H9 (cell line): ENCODE data around the gene HCRTR1. TPM values are rescaled to one million over a fixed set of nuclear protein-coding genes. Genes with fewer than 3 reads are reported as not detected.

Experiments
- DNase-seq: peaks from one replicate; pipeline ENCODE4 v3.0.0-alpha.2; 2017
- H2AFZ ChIP-seq: one replicate; pipeline ENCODE4 v1.6.1; 2013; ENCODE audit warnings: mild to moderate bottlenecking, low read length, control low read depth, moderate library complexity
- H2AK5ac ChIP-seq: 2 replicates; pipeline ENCODE4 v1.6.1; 2013; ENCODE audit warnings: low read length, control low read depth, mixed read lengths; ENCODE audit not compliant: insufficient read length
- H2BK120ac ChIP-seq: one replicate; pipeline ENCODE4 v1.6.1; 2013; ENCODE audit warnings: low read depth, mild to moderate bottlenecking, low read length, control low read depth, inconsistent platforms; ENCODE audit not compliant: poor library complexity, severe bottlenecking
- H2BK12ac ChIP-seq: 2 replicates; pipeline ENCODE4 v1.6.1; 2013; ENCODE audit warnings: low read length, control low read depth, mixed read lengths, low read depth; ENCODE audit not compliant: insufficient read length
- H2BK15ac ChIP-seq: 2 replicates; pipeline ENCODE4 v1.6.1; 2013; ENCODE audit warnings: low read depth, low read length, control low read depth
- H2BK20ac ChIP-seq: one replicate; pipeline ENCODE4 v1.6.1; 2013; ENCODE audit warnings: low read depth, mild to moderate bottlenecking, low read length, control low read depth, inconsistent platforms; ENCODE audit not compliant: poor library complexity, severe bottlenecking
- H2BK5ac ChIP-seq: 2 replicates; pipeline ENCODE4 v1.6.1; 2013; ENCODE audit warnings: low read length, control low read depth, mixed read lengths; ENCODE audit not compliant: insufficient read length
- H3K14ac ChIP-seq: 2 replicates; pipeline ENCODE4 v1.6.1; 2013; ENCODE audit warnings: low read length, control low read depth; ENCODE audit not compliant: insufficient read depth
- H3K18ac ChIP-seq: 2 replicates; pipeline ENCODE4 v1.6.1; 2013; ENCODE audit warnings: low read depth, mild to moderate bottlenecking, mixed read lengths, low read length, control low read depth; ENCODE audit not compliant: insufficient read length
- H3K23ac ChIP-seq: 2 replicates; pipeline ENCODE4 v1.6.1; 2013; ENCODE audit warnings: low read length, control low read depth, mixed read lengths, low read depth; ENCODE audit not compliant: insufficient read length
- H3K23me2 ChIP-seq: 2 replicates; pipeline ENCODE4 v1.6.1; 2013; ENCODE audit warnings: low read depth, mild to moderate bottlenecking, mixed read lengths, low read length, control low read depth; ENCODE audit not compliant: insufficient read length, poor library complexity, severe bottlenecking
- H3K27ac ChIP-seq: 2 replicates; pipeline ENCODE4 v1.5.1; 2013; ENCODE audit warnings: low read length, control low read depth, mixed read lengths, low read depth; ENCODE audit not compliant: insufficient read length
- H3K27me3 ChIP-seq: 2 replicates; pipeline ENCODE4 v1.6.1; 2013; ENCODE audit warnings: low read length, control low read depth, inconsistent platforms; ENCODE audit not compliant: insufficient read depth
- H3K4ac ChIP-seq: 2 replicates; pipeline ENCODE4 v1.6.1; 2013; ENCODE audit warnings: low read depth, mild to moderate bottlenecking, control low read depth, inconsistent platforms, low read length, moderate library complexity
- H3K4me1 ChIP-seq: 2 replicates; pipeline ENCODE4 v1.6.1; 2013; ENCODE audit warnings: low read length, control low read depth, inconsistent platforms; ENCODE audit not compliant: insufficient read depth
- H3K4me2 ChIP-seq: 2 replicates; pipeline ENCODE4 v1.6.1; 2013; ENCODE audit warnings: low read length, control low read depth, mixed read lengths; ENCODE audit not compliant: insufficient read length, insufficient read depth
- H3K56ac ChIP-seq: 2 replicates; pipeline ENCODE4 v1.6.1; 2013; ENCODE audit warnings: low read depth, mild to moderate bottlenecking, mixed read lengths, low read length, control low read depth; ENCODE audit not compliant: insufficient read length
- H3K79me1 ChIP-seq: 2 replicates; pipeline ENCODE4 v1.6.1; 2013; ENCODE audit warnings: low read depth, mild to moderate bottlenecking, moderate library complexity, low read length, control low read depth, inconsistent platforms; ENCODE audit not compliant: insufficient read depth, poor library complexity, severe bottlenecking
- H3K79me2 ChIP-seq: 2 replicates; pipeline ENCODE4 v1.6.1; 2013; ENCODE audit warnings: low read length, control low read depth, inconsistent platforms; ENCODE audit not compliant: insufficient read depth
- H3K9ac ChIP-seq: 2 replicates; pipeline ENCODE4 v1.6.1; 2013; ENCODE audit warnings: low read length, control low read depth, mixed read lengths; ENCODE audit not compliant: insufficient read length; ENCODE audit errors: extremely low read depth
- H3K9me3 ChIP-seq: one replicate; pipeline ENCODE4 v1.6.1; 2013; ENCODE audit warnings: low read depth, low read length, inconsistent platforms; ENCODE audit not compliant: control insufficient read depth
- H3T11ph ChIP-seq: one replicate; pipeline ENCODE4 v1.6.1; 2013; ENCODE audit warnings: mild to moderate bottlenecking, low read length, control low read depth, inconsistent platforms
- H4K20me1 ChIP-seq: one replicate; pipeline ENCODE4 v1.6.1; 2013; ENCODE audit not compliant: control insufficient read depth, insufficient read length, insufficient read depth
- H4K5ac ChIP-seq: 2 replicates; pipeline ENCODE4 v1.6.1; 2013; ENCODE audit warnings: low read depth, mild to moderate bottlenecking, mixed read lengths, low read length, control low read depth; ENCODE audit not compliant: insufficient read length
- H4K8ac ChIP-seq: replicated peaks from 2 replicates; pipeline ENCODE4 v1.6.1; 2013; ENCODE audit warnings: low read length, control low read depth, mixed read lengths, low read depth; ENCODE audit not compliant: insufficient read length
- H4K91ac ChIP-seq: 2 replicates; pipeline ENCODE4 v1.6.1; 2013; ENCODE audit warnings: low read depth, mild to moderate bottlenecking, moderate library complexity, mixed read lengths, low read length, control low read depth; ENCODE audit not compliant: insufficient read length
- H3K27ac Mint-ChIP-seq, 3 experiments: 2 replicates in 2 of 3; 3 replicates in 1 of 3; pipeline ENCODE4 v1.8.0; 2020 to 2021; ENCODE audit warnings: mixed read lengths in 3 of 3, mild to moderate bottlenecking in 1 of 3, moderate library complexity in 1 of 3
- H3K27me3 Mint-ChIP-seq: 2 replicates; pipeline ENCODE4 v1.8.0; 2021; ENCODE audit warnings: low read depth, mild to moderate bottlenecking, moderate library complexity, mixed read lengths
- H3K36me3 Mint-ChIP-seq, 3 experiments: 2 replicates in 2 of 3; 3 replicates in 1 of 3; pipeline ENCODE4 v1.8.0; 2020 to 2021; ENCODE audit warnings: low read depth in 3 of 3, mixed read lengths in 3 of 3; ENCODE audit not compliant: insufficient read depth in 1 of 3
- H3K4me1 Mint-ChIP-seq, 2 experiments: 2 replicates each; pipeline ENCODE4 v1.8.0; 2020; ENCODE audit warnings: mixed read lengths in 2 of 2
- H3K4me3 Mint-ChIP-seq, 2 experiments: 2 replicates in 1 of 2; 3 replicates in 1 of 2; pipeline ENCODE4 v1.8.0; 2020 to 2021; ENCODE audit warnings: mild to moderate bottlenecking in 2 of 2, mixed read lengths in 2 of 2, moderate library complexity in 1 of 2
- H3K9me3 Mint-ChIP-seq, 2 experiments: 2 replicates in 1 of 2; 3 replicates in 1 of 2; pipeline ENCODE4 v1.8.0; 2020; ENCODE audit warnings: mild to moderate bottlenecking in 2 of 2, mixed read lengths in 2 of 2, moderate library complexity in 1 of 2
- WGBS: extraction: QIAGEN DNeasy Blood & Tissue Kit; methylation state at CpG from one replicate; pipeline ENCODE4 v1.1.7; 2013; ENCODE audit warnings: missing lambda C conversion rate, low lambda C conversion rate, mixed read lengths; ENCODE audit not compliant: insufficient read length; ENCODE audit errors: extremely low coverage; 5-methylcytosine and 5-hydroxymethylcytosine counted together
- total RNA-seq: library from RNA; stranded (reverse); gene quantifications from 2 replicates; pipeline ENCODE4 v1.2.1, GENCODE V29; 2021
- TF ChIP-seq, protein P1 (sequence below): fragments of 200-600 bp; sonication (generic); conservative IDR thresholded peaks from 3 replicates; pipeline ENCODE4 v1.8.0; 2021; ENCODE audit warnings: antibody characterized with exemption, mild to moderate bottlenecking

HCRTR1 gene
- total RNA-seq, 1 experiment from 2014 or later, result not detected

GRCh38 chr1:31642897-31643296 is 25.4 kb downstream of the HCRTR1 start:
- H3K4me1 ChIP-seq, result peaks cover 4% of the 10 kb centered on the region; the same call in 1 of the 2 replicates
- H2BK15ac ChIP-seq, result no peak overlapping the region
- H3K23me2 ChIP-seq, result peaks cover 6% of the 10 kb centered on the region
- 0 out of 5 replicates have a peak overlapping the region, but pooled peaks of 1 of the 2 experiments have one; percentile 12 for H3K4me3 Mint-ChIP-seq
- no peak overlapping the region for H3T11ph ChIP-seq
- H2BK20ac ChIP-seq, result no peak overlapping the region
- TF ChIP-seq, protein P1, sequence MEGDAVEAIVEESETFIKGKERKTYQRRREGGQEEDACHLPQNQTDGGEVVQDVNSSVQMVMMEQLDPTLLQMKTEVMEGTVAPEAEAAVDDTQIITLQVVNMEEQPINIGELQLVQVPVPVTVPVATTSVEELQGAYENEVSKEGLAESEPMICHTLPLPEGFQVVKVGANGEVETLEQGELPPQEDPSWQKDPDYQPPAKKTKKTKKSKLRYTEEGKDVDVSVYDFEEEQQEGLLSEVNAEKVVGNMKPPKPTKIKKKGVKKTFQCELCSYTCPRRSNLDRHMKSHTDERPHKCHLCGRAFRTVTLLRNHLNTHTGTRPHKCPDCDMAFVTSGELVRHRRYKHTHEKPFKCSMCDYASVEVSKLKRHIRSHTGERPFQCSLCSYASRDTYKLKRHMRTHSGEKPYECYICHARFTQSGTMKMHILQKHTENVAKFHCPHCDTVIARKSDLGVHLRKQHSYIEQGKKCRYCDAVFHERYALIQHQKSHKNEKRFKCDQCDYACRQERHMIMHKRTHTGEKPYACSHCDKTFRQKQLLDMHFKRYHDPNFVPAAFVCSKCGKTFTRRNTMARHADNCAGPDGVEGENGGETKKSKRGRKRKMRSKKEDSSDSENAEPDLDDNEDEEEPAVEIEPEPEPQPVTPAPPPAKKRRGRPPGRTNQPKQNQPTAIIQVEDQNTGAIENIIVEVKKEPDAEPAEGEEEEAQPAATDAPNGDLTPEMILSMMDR, result no peak
- no peak overlapping the region for H4K8ac ChIP-seq
- H4K5ac ChIP-seq, result no peak overlapping the region
- H3K9me3 Mint-ChIP-seq, result no peaks in the 10 kb centered on the region
- WGBS, result no CpG with 5 or more reads among the region's 3 CpGs
- no peak overlapping the region for H3K27ac Mint-ChIP-seq
- no peak overlapping the region for H2BK12ac ChIP-seq
- no peak overlapping the region for H3K23ac ChIP-seq
- H3K27ac ChIP-seq, result no peak overlapping the region
- H3K4me2 ChIP-seq, result no peak overlapping the region
- H3K27me3 Mint-ChIP-seq, result no peaks in the 10 kb centered on the region
- peaks cover 14 to 20% of the 10 kb centered on the region in 2 experiments for H3K4me1 Mint-ChIP-seq
- no peaks in the 10 kb centered on the region for H3K79me1 ChIP-seq
- no peak overlapping the region for H3K18ac ChIP-seq
- DNase-seq, result no peak
- no peaks in the 10 kb centered on the region for H3K27me3 ChIP-seq
- no peaks in the 10 kb centered on the region for H3K9me3 ChIP-seq
- no peak overlapping the region for H2AFZ ChIP-seq
- H4K20me1 ChIP-seq, result no peaks in the 10 kb centered on the region
- no peak overlapping the region for H2AK5ac ChIP-seq
- no peak overlapping the region for H4K91ac ChIP-seq
- no peaks in the 10 kb centered on the region for H3K36me3 Mint-ChIP-seq
- no peak overlapping the region for H3K14ac ChIP-seq
- H3K56ac ChIP-seq, result no peak overlapping the region
- H3K79me2 ChIP-seq, result peaks cover 12% of the 10 kb centered on the region; the same call in 1 of the 2 replicates
- H3K4ac ChIP-seq, result no peak overlapping the region
- no peak overlapping the region for H2BK5ac ChIP-seq
- no peak overlapping the region for H3K9ac ChIP-seq
- H2BK120ac ChIP-seq, result no peak overlapping the region
